HepG2 (cell line): ENCODE data around the gene CIAPIN1. TPM values are rescaled to one million over a fixed set of nuclear protein-coding genes. Genes with fewer than 3 reads are reported as not detected.

Experiments
- ARID2 ChIP-seq: sonication (generic); formaldehyde crosslinking; IDR thresholded peaks from 2 replicates; pipeline ENCODE4 v1.8.1; 2022; ENCODE audit warnings: mild to moderate bottlenecking, missing genetic modification reagents, borderline replicate concordance
- GTF2F1 ChIP-seq: fragments of 150-350 bp; IDR thresholded peaks from 2 replicates; pipeline ENCODE4 v1.6.1; 2014; ENCODE audit warnings: low read length
- HDAC6 ChIP-seq: fragments of 200-600 bp; sonication (generic); IDR thresholded peaks from 2 replicates; pipeline ENCODE4 v1.7.0; 2017; ENCODE audit warnings: mild to moderate bottlenecking, antibody characterized with exemption, low read length, low read depth
- KIAA2018 ChIP-seq: sonication (generic); formaldehyde crosslinking; IDR thresholded peaks from 2 replicates; pipeline ENCODE4 v1.5.0; 2020; ENCODE audit warnings: mild to moderate bottlenecking, missing genetic modification reagents, borderline replicate concordance
- SP1 ChIP-seq, 2 experiments: fragments of 450-650 bp in 1 of 2; sonication (generic) in 1 of 2; formaldehyde crosslinking in 1 of 2; IDR thresholded peaks; 2 replicates each; pipeline versions ENCODE4 v1.4.0 to v1.6.1; 2016 to 2020; ENCODE audit warnings: missing genetic modification reagents in 1 of 2
- ZBTB39 ChIP-seq: sonication (generic); formaldehyde crosslinking; IDR thresholded peaks from 2 replicates; pipeline ENCODE4 v1.5.0; 2020; ENCODE audit warnings: missing genetic modification reagents
- ZBTB49 ChIP-seq: sonication (generic); formaldehyde crosslinking; IDR thresholded peaks from 2 replicates; pipeline ENCODE4 v1.4.0; 2020; ENCODE audit warnings: missing genetic modification reagents, borderline replicate concordance
- ZNF12 ChIP-seq: sonication (generic); formaldehyde crosslinking; IDR thresholded peaks from 2 replicates; pipeline ENCODE4 v1.5.0; 2020; ENCODE audit warnings: missing genetic modification reagents
- ZNF20 ChIP-seq: sonication (generic); formaldehyde crosslinking; IDR thresholded peaks from 2 replicates; pipeline ENCODE4 v1.4.0; 2020; ENCODE audit warnings: mild to moderate bottlenecking, moderate library complexity, missing genetic modification reagents
- ZNF335 ChIP-seq: sonication (generic); formaldehyde crosslinking; IDR thresholded peaks from 2 replicates; pipeline ENCODE4 v1.4.0; 2020; ENCODE audit warnings: missing genetic modification reagents
- ZNF33A ChIP-seq: sonication (generic); formaldehyde crosslinking; IDR thresholded peaks from 2 replicates; pipeline ENCODE4 v1.5.1; 2020; ENCODE audit warnings: missing genetic modification reagents, mild to moderate bottlenecking, moderate library complexity, borderline replicate concordance
- ZNF580 ChIP-seq: IDR thresholded peaks from 2 replicates; pipeline ENCODE4 v1.6.1; 2016; ENCODE audit warnings: low read depth, borderline replicate concordance
- ZNF709 ChIP-seq: sonication (generic); formaldehyde crosslinking; IDR thresholded peaks from 2 replicates; pipeline ENCODE4 v1.5.0; 2020; ENCODE audit warnings: mild to moderate bottlenecking, missing genetic modification reagents
- ZNF841 ChIP-seq: sonication (generic); formaldehyde crosslinking; IDR thresholded peaks from 2 replicates; pipeline ENCODE4 v1.8.1; 2023; ENCODE audit warnings: missing genetic modification reagents, borderline replicate concordance
- polyA plus RNA-seq, 8 experiments: library from polyadenylated mRNA; depleted of rRNA in 3 of 8; stranded (reverse) in 7 of 8; unstranded in 1 of 8; fragments of >200 nt; fragmentation: Illumina TruSeq in 4 of 8; extraction: Trizol in 4 of 8; gene quantifications; 2 replicates each; pipeline versions ENCODE4 v1.2.1 to v1.2.3, GENCODE V29; 2011 to 2016; ENCODE audit warnings: low read depth in 4 of 8, missing spikeins in 1 of 8, mixed read lengths in 1 of 8; ENCODE audit not compliant: insufficient read depth in 1 of 8
- total RNA-seq, 5 experiments: library from RNA; depleted of rRNA; stranded (reverse); fragments of >200 nt; fragmentation: Illumina TruSeq; extraction: Trizol; gene quantifications; 2 replicates each; pipeline ENCODE4 v1.2.3, GENCODE V29; 2016; ENCODE audit warnings: low read depth in 1 of 5

The CIAPIN1 gene
- total and polyA plus RNA-seq, 2 of the 13 experiments (the other 11 are each of a cell fraction or from before 2014, with no cell fraction given) = 69.3 to 89.7 TPM

- TF ChIP-seq ZNF841 (CRISPR knock-in tag) (0 out of 2 replicates have a peak, but pooled peaks have one; percentile 16), ARID2 (CRISPR knock-in tag) (no peak), ZNF709 (0 out of 2 replicates have a peak, but pooled peaks have one; percentile 18), ZBTB39 (CRISPR knock-in tag) (no peak), ZNF335 (CRISPR knock-in tag) (no peak), ZNF12 (CRISPR knock-in tag) (no peak), ZNF33A (CRISPR knock-in tag) (no peak), KIAA2018 (CRISPR knock-in tag) (0 out of 2 replicates have a peak, but pooled peaks have one; percentile 3), SP1 (IDR thresholded peaks at IDR 0.05) (no peak), SP1 (CRISPR knock-in tag; IDR thresholded peaks at IDR 0.05) (no peak), ZBTB49 (CRISPR knock-in tag) (no peak), ZNF580 (no peak), GTF2F1 (no peak), ZNF20 (no peak), HDAC6 (no peak)
These were observed 63.6 kb downstream of the CIAPIN1 start (continued) for GRCh38 chr16:57383276-57384247.
